Fibroblast of skin of scalp (primary cell): ENCODE data around the gene CORO1C.

ENCODE experiments used
- DNase-seq: peaks from one replicate; pipeline ENCODE4 v3.0.0-alpha.2; 2013

Gene CORO1C

DNA sequence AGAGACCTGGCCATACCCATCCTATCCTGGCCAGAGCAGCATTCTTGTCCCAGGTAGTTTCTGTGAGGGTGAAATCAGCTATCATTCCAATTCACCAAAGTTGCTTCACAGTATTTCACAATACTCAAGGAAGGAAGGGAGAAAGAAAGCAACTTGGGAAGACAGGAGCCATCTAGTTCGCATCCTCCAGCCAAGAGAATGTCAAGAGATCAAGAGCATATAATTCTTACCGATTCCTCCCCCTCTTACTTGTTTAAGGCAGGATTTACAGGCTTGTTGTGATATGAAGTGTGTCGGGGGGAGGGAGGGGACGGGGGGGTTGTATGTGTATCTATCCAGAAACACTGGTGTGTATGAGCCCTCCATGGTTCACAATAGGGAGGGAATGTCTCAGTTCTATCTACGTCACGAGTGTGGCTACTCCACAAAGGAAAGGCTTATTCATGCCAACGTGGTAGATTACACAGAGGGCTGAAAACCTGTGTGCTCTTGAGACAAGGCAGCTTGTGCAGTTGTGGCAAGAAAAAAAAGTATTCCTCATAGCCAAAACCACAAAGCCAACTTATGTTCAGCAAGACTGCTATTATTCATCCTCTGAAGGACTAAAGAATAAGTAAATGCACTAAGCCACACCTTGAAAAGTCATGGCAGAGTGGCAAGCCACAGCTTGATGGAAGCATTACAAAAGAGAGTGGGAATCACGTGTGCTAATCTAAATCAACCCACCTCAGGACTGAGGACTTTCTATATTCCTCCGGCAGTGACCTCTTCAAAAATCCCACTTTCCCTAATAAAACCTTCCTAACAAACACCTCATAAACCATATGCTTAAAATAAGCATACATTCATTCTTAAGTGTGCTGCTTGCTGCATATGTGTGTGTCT, 35.0 kb downstream of the CORO1C start:
- peak; percentile 92 for DNase-seq

GRCh38 chr12:108694812-108695278, 36.5 kb downstream of the CORO1C start:
- no peak for DNase-seq

- no peak for DNase-seq
Observed at GRCh38 chr12:108693751-108694150, 37.6 kb downstream of the CORO1C start.

DNA sequence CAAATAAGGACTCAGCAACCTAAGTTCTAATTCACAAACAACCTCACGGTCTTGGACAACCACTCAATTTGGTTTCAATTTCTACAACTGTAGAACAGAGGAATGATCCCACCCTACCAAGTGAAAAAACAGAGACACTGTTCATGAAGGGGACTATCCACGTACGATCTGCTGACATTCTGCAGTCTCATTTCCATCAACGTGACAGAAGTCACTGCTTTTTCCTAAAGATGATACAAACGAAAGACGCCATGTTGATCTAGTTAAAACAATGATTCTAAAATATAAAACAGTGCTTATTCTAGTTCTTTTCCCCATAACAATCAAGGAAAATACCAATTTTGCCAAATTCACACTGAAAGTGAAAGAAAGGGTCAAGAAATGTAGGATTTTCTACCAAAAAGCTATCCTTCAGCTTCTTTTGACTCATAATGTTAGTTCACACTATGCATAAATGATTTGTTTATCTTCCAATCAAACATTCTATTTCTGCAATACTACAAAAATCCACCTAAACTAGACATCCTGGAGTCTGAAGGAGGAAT, 38.1 kb downstream of the CORO1C start:
- no peak for DNase-seq

- peak; percentile 73 for DNase-seq
Observed at GRCh38 chr12:108691998-108692808, 39.1 kb downstream of the CORO1C start.

DNA sequence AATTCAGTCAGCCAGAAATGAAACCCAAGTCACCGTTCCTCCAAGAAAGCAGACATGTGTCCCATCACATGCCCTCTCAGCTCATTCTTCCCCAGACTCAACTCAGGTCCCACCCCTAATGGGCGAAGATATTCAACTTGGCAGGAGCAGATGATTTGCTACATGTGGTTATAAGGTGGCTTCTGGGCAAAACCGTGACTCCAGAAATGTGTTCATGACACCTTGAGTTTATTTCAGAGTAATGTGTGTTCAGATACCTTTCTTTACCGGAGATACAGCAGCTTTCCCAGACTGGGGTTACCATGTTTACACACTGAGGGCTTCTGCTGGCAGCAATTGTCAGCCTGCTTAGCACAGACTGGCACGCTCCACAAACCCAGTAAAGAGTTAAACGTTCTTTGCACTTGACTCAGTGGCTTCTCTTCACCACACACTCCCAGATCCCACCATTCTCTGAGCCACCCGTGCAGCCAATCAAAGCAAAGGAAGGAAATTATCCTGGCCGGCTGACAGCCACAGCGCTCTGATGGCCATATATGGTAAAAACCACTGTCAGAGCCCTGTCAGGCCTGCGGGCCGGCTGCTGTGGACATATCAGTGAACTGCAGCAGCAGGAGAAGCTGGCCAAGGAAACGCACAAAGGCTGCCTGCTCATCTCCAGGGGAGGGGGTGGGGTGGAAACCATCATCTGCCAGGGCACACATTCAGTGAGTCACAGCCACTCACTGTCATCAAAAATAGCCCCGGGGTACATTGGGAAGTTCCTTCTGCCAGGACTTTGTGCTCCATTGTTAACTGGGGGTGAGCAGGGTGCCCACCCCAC, 39.9 kb downstream of the CORO1C start:
- DNase-seq, result peak; percentile 100

GRCh38 chr12:108690542-108691174, 40.7 kb downstream of the CORO1C start:
- DNase-seq, result peak; percentile 77

DNA sequence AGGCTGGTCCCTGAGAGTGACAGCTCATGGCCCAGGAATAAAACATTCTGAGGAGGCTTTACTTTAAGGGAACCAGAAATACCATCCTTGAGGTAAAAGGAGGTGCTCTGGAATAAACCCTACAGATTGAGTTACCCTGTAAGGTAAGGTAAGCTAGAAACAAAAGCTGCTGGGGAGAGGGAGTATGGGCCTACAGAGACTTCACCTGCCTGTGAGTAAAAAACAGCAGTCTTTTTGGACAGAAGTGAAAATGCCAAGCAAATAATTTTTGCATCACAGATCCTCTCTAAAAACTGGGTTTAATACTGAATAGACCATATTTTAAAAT, 41.2 kb downstream of the CORO1C start:
- no peak for DNase-seq

GRCh38 chr12:108689314-108690190, 41.8 kb downstream of the CORO1C start:
- peak; percentile 69 for DNase-seq

GRCh38 chr12:108686780-108687179, 44.5 kb downstream of the CORO1C start:
- DNase-seq, result no peak

DNA sequence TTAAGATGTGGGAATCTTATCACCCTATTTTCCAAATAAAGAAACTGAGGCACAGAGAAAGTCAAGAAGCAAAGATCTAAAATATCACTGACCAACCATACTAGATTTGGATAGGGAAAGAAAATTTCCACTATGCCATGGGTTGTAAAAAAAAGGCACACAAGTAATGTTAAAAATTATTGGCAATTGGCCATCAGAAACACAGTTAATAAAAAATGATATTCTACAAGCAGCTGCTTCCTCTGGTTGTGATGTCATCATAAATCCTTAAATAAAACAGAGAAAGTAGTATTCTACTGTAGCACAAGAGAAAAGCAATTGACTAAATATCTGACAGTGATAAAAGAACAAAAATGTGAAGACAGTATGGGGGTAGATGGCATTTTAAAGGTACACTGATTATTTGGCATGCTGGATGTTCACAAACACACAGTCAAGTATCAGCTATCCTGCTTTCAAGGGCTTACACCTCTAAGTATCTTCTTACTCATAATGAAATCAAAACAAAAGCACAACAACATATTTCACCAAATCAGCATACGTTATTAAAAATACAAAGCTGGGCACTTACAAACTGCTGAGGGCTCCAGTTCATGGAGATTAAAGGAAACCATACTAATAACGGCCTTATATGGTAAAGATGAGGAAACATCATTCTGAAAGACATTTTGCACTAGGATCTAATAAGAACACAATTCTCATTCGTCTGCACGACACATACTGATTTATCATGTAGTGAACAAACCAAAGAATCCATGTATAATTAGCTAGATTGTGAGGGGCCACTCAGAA, 45.7 kb downstream of the CORO1C start:
- DNase-seq, result peak; percentile 70

- DNase-seq, result no peak
Observed at GRCh38 chr12:108683906-108684556, 47.3 kb downstream of the CORO1C start.

GRCh38 chr12:108681317-108681716, 50.0 kb downstream of the CORO1C start:
- no peak for DNase-seq

DNA sequence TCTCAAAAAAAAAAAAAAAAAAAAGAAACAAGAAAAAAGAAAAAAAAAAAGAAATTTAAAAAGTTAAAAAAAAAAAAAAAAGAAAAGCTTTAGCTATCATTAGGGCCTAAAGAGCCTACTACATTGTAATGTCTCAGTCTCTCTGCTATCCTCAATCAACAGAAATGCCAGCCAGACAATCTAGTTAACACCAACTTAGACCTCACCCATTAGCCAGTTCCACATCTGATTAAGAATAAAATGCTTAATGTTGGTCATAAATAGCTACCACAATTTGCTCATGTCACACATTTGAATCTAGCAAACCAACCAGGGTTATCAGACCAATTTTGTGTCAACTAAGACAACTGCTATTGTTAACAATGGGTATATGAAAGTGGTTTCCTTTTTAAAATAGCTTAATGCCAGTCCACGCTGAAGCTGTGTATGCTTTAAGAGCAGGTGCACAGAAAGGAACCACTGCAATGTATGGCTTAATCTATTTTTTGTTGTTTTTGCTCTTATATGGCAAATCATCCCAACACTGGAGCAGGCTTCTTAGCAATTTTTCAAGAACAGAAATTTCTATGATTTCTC, 52.1 kb downstream of the CORO1C start:
- no peak for DNase-seq

GRCh38 chr12:108678104-108678730, 53.1 kb downstream of the CORO1C start:
- DNase-seq, result no peak

- DNase-seq, result no peak
Observed at GRCh38 chr12:108677381-108677780, 53.9 kb downstream of the CORO1C start.

- no peak for DNase-seq
Observed at GRCh38 chr12:108676707-108677106, 54.6 kb downstream of the CORO1C start.

- no peak for DNase-seq
Observed at GRCh38 chr12:108675792-108676191, 55.5 kb downstream of the CORO1C start.

DNA sequence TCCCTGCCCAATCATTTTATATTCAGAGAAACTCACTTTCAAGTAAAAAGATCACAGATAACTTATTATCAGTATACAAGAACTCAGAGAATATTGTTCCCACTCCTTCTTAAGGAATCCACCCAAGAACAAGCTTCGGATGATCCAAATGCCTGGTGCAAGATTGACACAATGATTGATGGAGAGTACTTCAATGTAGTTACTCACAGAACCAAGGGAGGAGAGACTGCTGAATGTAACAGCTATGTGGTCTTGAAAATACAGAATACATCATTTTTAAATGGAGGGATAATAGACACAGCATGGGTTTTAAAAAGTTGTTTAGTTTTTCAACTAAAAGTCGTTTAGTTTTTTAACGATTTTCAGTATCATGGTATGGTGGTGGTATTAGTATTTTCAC, 59.3 kb downstream of the CORO1C start:
- no peak for DNase-seq
